Measurements from ENCODE around the gene DSN1.

The DSN1 gene

DNA sequence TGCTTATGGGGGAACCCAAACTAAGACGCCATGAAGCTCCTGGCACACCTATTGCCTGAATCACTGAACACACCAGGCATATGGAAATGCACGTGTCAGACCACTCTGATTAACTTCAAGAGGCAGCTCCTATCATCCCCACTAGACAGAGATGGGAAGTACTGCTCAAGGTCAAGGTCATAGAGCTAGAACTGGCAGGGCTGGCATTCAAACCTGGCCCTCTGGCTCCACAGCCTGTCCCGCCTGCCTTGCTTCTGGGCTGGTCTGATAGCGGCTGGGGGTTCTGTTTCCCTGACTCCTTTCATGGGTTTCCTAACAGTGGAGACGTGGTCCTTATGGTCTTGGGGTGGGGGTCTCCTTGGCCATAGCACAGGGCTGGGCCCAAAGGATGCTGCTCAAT is 22.6 kb upstream of the DSN1 start:
- no peak overlapping the region for H3K4me3 ChIP-seq (ENCODE audit: low read depth, low read length)
- DNase-seq (ENCODE audit: low read depth) = no peak
- TF ChIP-seq, protein P1, sequence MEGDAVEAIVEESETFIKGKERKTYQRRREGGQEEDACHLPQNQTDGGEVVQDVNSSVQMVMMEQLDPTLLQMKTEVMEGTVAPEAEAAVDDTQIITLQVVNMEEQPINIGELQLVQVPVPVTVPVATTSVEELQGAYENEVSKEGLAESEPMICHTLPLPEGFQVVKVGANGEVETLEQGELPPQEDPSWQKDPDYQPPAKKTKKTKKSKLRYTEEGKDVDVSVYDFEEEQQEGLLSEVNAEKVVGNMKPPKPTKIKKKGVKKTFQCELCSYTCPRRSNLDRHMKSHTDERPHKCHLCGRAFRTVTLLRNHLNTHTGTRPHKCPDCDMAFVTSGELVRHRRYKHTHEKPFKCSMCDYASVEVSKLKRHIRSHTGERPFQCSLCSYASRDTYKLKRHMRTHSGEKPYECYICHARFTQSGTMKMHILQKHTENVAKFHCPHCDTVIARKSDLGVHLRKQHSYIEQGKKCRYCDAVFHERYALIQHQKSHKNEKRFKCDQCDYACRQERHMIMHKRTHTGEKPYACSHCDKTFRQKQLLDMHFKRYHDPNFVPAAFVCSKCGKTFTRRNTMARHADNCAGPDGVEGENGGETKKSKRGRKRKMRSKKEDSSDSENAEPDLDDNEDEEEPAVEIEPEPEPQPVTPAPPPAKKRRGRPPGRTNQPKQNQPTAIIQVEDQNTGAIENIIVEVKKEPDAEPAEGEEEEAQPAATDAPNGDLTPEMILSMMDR (IDR thresholded peaks at IDR 0.05; ENCODE audit: insufficient read depth, low read depth, low read length, missing control alignments) = no peak

GRCh38 chr20:36795691-36796090 is 22.1 kb upstream of the DSN1 start:
- H3K4me3 ChIP-seq (ENCODE audit: low read depth, low read length) = no peak overlapping the region
- TF ChIP-seq, protein P1 (IDR thresholded peaks at IDR 0.05; ENCODE audit: insufficient read depth, low read depth, low read length, missing control alignments) = no peak
- DNase-seq (ENCODE audit: low read depth) = no peak

DNA sequence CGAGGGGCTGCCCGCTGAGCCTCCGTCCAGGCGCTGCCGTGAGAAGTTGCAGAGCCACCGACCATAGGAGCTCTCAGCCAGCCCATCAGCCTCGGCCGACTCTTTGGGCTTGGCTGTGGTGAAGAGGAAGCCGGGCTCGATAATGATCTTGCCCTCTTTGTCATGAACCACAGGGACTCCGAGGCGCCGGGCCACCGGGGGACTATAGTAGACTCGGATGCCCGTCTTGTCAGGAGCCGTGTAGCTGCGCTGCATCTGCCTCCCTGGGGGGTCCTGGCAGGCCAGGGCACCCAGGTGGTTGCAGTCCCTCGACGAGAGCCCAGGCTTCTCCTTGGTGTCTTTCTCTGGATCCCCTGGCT is 20.5 kb upstream of the DSN1 start:
- TF ChIP-seq, protein P1 (IDR thresholded peaks at IDR 0.05; ENCODE audit: insufficient read depth, low read depth, low read length, missing control alignments) = no peak
- no peak for DNase-seq (ENCODE audit: low read depth)
- H3K4me3 ChIP-seq (ENCODE audit: low read depth, low read length) = no peak overlapping the region

- H3K4me3 ChIP-seq (ENCODE audit: low read depth, low read length) = no peak overlapping the region
- TF ChIP-seq, protein P1 (IDR thresholded peaks at IDR 0.05; ENCODE audit: insufficient read depth, low read depth, low read length, missing control alignments) = no peak
- DNase-seq (ENCODE audit: low read depth) = no peak
Observed at GRCh38 chr20:36793294-36794115, 19.9 kb upstream of the DSN1 start.

DNA sequence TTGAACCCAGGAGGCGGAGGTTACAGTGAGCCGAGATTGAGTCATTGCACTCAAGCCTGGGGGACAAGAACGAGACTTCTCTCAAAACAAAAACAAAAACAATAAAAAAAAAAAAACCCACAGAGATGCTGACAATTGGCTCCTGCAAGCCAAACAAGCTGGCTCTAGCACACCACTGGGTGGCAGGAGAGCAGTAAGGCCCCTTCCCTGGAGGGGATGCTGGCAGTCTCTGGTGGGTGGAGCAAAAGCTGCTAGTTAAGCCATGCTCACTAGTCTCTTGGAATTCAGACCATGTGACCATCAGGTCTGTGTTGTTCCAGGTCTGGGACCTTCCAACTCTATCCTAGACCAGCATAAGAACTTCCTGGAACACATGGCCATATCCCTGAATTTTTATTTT is 18.9 kb upstream of the DSN1 start:
- H3K4me3 ChIP-seq (ENCODE audit: low read depth, low read length) = no peak overlapping the region
- DNase-seq (ENCODE audit: low read depth) = peak; percentile 70
- TF ChIP-seq, protein P1 (IDR thresholded peaks at IDR 0.05; ENCODE audit: insufficient read depth, low read depth, low read length, missing control alignments) = peak; percentile 44

DNA sequence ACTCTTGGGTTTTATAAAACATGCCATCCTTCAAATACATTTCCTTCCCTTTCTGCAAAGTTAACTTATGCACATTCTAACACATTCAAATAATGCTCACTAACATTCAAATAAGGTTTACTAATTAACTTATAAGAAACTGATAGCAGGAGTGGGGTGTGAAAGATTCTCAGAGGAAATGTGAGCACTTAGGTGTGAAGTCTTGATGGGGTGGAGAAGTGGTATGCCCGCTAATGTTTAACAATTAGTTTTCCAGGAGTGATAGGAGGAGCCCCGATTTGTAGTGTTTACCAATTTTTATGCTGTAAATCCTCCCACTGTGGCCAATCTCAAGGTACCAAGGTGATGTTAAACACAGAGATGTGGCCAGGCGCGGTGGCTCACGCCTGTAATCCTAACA is 18.3 kb upstream of the DSN1 start:
- H3K4me3 ChIP-seq (ENCODE audit: low read depth, low read length) = no peak overlapping the region
- TF ChIP-seq, protein P1 (IDR thresholded peaks at IDR 0.05; ENCODE audit: insufficient read depth, low read depth, low read length, missing control alignments) = no peak
- no peak for DNase-seq (ENCODE audit: low read depth)

DNA sequence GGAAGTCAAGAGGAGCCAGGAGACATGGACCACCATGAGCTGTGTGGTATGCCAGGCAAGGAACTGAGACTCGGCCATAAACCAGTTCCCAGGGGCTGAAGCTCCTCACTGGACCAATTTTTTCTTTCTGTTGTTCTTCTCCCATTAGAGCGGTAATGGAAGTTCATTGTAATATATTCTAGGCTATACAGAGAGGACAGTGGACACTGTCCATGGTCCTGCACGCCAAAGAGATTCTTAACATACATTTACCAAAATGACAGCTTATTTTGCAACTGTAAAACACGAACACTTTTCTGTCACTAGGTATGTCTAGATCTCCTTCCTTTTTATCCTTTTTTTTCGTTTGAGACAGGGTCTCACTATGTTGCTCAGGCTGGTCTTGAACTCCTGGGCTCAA is 13.1 kb upstream of the DSN1 start:
- TF ChIP-seq, protein P1 (IDR thresholded peaks at IDR 0.05; ENCODE audit: insufficient read depth, low read depth, low read length, missing control alignments) = no peak
- H3K4me3 ChIP-seq (ENCODE audit: low read depth, low read length) = no peak overlapping the region
- no peak for DNase-seq (ENCODE audit: low read depth)
